Parathyroid adenoma (tissue), 2 donors: ENCODE measurements around the gene BFAR.

Source experiments
- H2AFZ ChIP-seq: fragments of 300-600 bp; sonication (generic); one replicate; pipeline ENCODE4 v1.7.0; 2017; ENCODE audit warnings: antibody characterized with exemption, mild to moderate bottlenecking
- H3K27ac ChIP-seq: fragments of 300-600 bp; sonication (generic); one replicate; pipeline ENCODE4 v1.7.0; 2017
- H3K27me3 ChIP-seq: fragments of 300-600 bp; sonication (generic); one replicate; pipeline ENCODE4 v1.7.0; 2017; ENCODE audit warnings: low read length; ENCODE audit not compliant: control insufficient read depth, insufficient read depth
- H3K36me3 ChIP-seq: fragments of 300-600 bp; sonication (generic); one replicate; pipeline ENCODE4 v1.7.0; 2017; ENCODE audit warnings: low read length; ENCODE audit not compliant: control insufficient read depth, insufficient read depth
- H3K4me1 ChIP-seq: fragments of 300-600 bp; sonication (generic); one replicate; pipeline ENCODE4 v1.7.0; 2017; ENCODE audit warnings: control low read depth
- H3K4me2 ChIP-seq: fragments of 300-600 bp; sonication (generic); one replicate; pipeline ENCODE4 v1.7.0; 2017; ENCODE audit warnings: low read length
- H3K4me3 ChIP-seq: fragments of 300-600 bp; sonication (generic); one replicate; pipeline ENCODE4 v1.7.0; 2017; ENCODE audit warnings: low read depth, low read length
- H3K79me2 ChIP-seq: fragments of 300-600 bp; sonication (generic); one replicate; pipeline ENCODE4 v1.7.0; 2017; ENCODE audit warnings: control low read depth
- H3K9ac ChIP-seq: fragments of 300-600 bp; sonication (generic); one replicate; pipeline ENCODE4 v1.7.0; 2017; ENCODE audit warnings: mild to moderate bottlenecking
- H3K9me3 ChIP-seq: fragments of 300-600 bp; sonication (generic); one replicate; pipeline ENCODE4 v1.7.0; 2017; ENCODE audit warnings: low read length; ENCODE audit not compliant: control insufficient read depth
- TF ChIP-seq, protein P1 (sequence below): fragments of 300-600 bp; sonication (generic); IDR thresholded peaks from one replicate; pipeline ENCODE4 v1.7.0; 2017; ENCODE audit warnings: antibody characterized with exemption, mild to moderate bottlenecking
- donor health status: primary hyperparathyroidism.

BFAR gene

GRCh38 chr16:14602443-14602963 lies 30.2 kb upstream of the BFAR start:
- Histone ChIP-seq H3K4me2 (no peak overlapping the region), H3K27me3 (no peaks in the 10 kb centered on the region), H3K79me2 (no peaks in the 10 kb centered on the region), H3K36me3 (no peaks in the 10 kb centered on the region), H3K9ac (no peak overlapping the region), H3K4me1 (no peaks in the 10 kb centered on the region), H3K4me3 (no peak overlapping the region), H3K27ac (no peak overlapping the region), H3K9me3 (no peaks in the 10 kb centered on the region), H2AFZ (no peak overlapping the region)
- TF ChIP-seq, protein P1, sequence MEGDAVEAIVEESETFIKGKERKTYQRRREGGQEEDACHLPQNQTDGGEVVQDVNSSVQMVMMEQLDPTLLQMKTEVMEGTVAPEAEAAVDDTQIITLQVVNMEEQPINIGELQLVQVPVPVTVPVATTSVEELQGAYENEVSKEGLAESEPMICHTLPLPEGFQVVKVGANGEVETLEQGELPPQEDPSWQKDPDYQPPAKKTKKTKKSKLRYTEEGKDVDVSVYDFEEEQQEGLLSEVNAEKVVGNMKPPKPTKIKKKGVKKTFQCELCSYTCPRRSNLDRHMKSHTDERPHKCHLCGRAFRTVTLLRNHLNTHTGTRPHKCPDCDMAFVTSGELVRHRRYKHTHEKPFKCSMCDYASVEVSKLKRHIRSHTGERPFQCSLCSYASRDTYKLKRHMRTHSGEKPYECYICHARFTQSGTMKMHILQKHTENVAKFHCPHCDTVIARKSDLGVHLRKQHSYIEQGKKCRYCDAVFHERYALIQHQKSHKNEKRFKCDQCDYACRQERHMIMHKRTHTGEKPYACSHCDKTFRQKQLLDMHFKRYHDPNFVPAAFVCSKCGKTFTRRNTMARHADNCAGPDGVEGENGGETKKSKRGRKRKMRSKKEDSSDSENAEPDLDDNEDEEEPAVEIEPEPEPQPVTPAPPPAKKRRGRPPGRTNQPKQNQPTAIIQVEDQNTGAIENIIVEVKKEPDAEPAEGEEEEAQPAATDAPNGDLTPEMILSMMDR: no peak

DNA sequence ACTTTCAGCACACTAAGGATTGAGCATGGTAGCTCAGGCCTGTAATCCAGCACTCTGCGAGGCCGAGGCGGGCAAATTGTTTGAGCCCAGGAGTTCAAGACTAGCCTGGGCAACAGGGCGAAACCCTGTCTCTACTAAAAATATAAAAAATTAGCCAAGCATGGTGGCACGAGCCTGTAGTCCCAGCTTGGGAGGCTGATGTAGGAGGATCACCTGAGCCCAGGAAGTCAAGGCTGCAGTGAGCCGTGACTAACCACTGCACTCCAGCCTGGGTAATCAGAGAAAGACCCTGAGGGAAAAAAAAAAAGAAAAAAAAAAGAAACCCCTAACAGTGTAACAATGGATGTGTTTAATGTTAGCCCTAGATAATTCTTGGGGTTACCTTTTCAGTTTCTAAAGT lies 26.6 kb upstream of the BFAR start:
- Histone ChIP-seq H3K4me3 (no peak overlapping the region), H3K36me3 (no peaks in the 10 kb centered on the region)

DNA sequence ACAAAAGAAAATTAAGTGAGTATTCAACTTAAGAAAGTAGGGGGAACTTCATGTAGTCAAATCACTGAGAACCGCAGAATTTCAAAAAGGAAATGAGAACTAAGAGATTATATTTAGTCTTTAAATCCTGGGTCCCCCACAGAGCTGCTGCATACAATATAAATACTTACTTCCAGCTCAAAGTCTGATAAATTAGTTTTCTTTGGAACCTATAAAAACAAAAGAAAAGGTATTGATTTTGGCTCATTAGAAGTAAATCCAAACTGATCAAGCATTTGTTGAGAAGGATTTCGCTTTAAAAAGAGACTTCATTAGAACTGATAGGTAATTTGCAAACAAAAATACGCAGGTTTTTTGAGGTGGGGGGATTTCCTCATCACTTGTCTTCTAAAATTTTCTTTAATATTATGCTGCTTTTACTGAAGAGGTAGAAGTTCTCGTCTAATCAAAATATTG lies 24.6 kb upstream of the BFAR start:
- H3K4me3 ChIP-seq: no peak overlapping the region
- TF ChIP-seq, protein P1: no peak
- no peak overlapping the region for H3K27ac ChIP-seq
- no peaks in the 10 kb centered on the region for H3K36me3 ChIP-seq
- no peak overlapping the region for H3K9ac ChIP-seq
- no peaks in the 10 kb centered on the region for H3K4me1 ChIP-seq
- no peaks in the 10 kb centered on the region for H3K79me2 ChIP-seq
- H2AFZ ChIP-seq: no peak overlapping the region
- no peaks in the 10 kb centered on the region for H3K27me3 ChIP-seq
- H3K9me3 ChIP-seq: no peaks in the 10 kb centered on the region
- no peak overlapping the region for H3K4me2 ChIP-seq

More for the DNA sequence above, 26.6 kb upstream of the BFAR start:
- no peaks in the 10 kb centered on the region for H3K9me3 ChIP-seq
- no peak overlapping the region for H3K27ac ChIP-seq
- H3K4me2 ChIP-seq: no peak overlapping the region
- TF ChIP-seq, protein P1: no peak
- H2AFZ ChIP-seq: no peak overlapping the region
- H3K4me1 ChIP-seq: no peaks in the 10 kb centered on the region
- H3K79me2 ChIP-seq: no peaks in the 10 kb centered on the region
- H3K27me3 ChIP-seq: no peaks in the 10 kb centered on the region
- no peak overlapping the region for H3K9ac ChIP-seq

- no peaks in the 10 kb centered on the region for H3K27me3 ChIP-seq
- H3K4me3 ChIP-seq: no peak overlapping the region
- TF ChIP-seq, protein P1: no peak
- H3K9me3 ChIP-seq: no peaks in the 10 kb centered on the region
- no peaks in the 10 kb centered on the region for H3K79me2 ChIP-seq
- H2AFZ ChIP-seq: no peak overlapping the region
- no peak overlapping the region for H3K4me2 ChIP-seq
- no peaks in the 10 kb centered on the region for H3K36me3 ChIP-seq
- no peaks in the 10 kb centered on the region for H3K4me1 ChIP-seq
- no peak overlapping the region for H3K9ac ChIP-seq
- H3K27ac ChIP-seq: no peak overlapping the region
These were observed 24.1 kb upstream of the BFAR start for GRCh38 chr16:14608604-14609003.

- no peak overlapping the region for H3K9ac ChIP-seq
- no peak overlapping the region for H3K4me2 ChIP-seq
- no peak overlapping the region for H3K4me3 ChIP-seq
- no peaks in the 10 kb centered on the region for H3K79me2 ChIP-seq
- H3K9me3 ChIP-seq: no peaks in the 10 kb centered on the region
- H3K27me3 ChIP-seq: no peaks in the 10 kb centered on the region
- no peak overlapping the region for H2AFZ ChIP-seq
- no peaks in the 10 kb centered on the region for H3K4me1 ChIP-seq
- TF ChIP-seq, protein P1: no peak
- no peaks in the 10 kb centered on the region for H3K36me3 ChIP-seq
- no peak overlapping the region for H3K27ac ChIP-seq
These were observed 23.0 kb upstream of the BFAR start for GRCh38 chr16:14609716-14610115.
